Adrenal gland (tissue), 12 donors: ENCODE measurements around the gene MDM4. TPM values are rescaled to one million over a fixed set of nuclear protein-coding genes. Genes with fewer than 3 reads are reported as not detected.
"Not testable (repeated sequence)": the region's sequence is repeated elsewhere in the genome, so short reads cannot be mapped to it uniquely, and the experiment has no call there.

Experiments
- DNase-seq, 7 donors: peaks; one replicate each; pipeline ENCODE4 v3.0.0-alpha.2; 2019 to 2020
- H3K27ac ChIP-seq, 5 donors: fragments of 200-600 bp; sonication (generic) in 4 of 5; 1 replicate in 3 of 5; 2 replicates in 2 of 5; pipeline versions ENCODE4 v1.5.1 to v1.8.0; 2016 to 2020; ENCODE audit warnings: mild to moderate bottlenecking in 1 of 5
- H3K27me3 ChIP-seq: fragments of 200-600 bp; 2 replicates; pipeline ENCODE4 v1.8.0; 2021
- H3K36me3 ChIP-seq, 2 donors: fragments of 200-600 bp; replicated peaks in 1 of 2; 1 replicate in 1 of 2; 2 replicates in 1 of 2; pipeline versions ENCODE4 v1.5.1 to v1.8.0; 2018 to 2022
- H3K4me1 ChIP-seq, 2 donors: fragments of 200-600 bp; replicated peaks in 1 of 2; 1 replicate in 1 of 2; 2 replicates in 1 of 2; pipeline versions ENCODE4 v1.5.1 to v1.8.0; 2018 to 2021
- H3K4me3 ChIP-seq, 4 donors: fragments of 200-600 bp; sonication (generic) in 3 of 4; one replicate each; pipeline ENCODE4 v1.5.1; 2016 to 2018
- H3K9me3 ChIP-seq, 3 donors: fragments of 200-600 bp; sonication (generic) in 1 of 3; replicated peaks in 1 of 3; 1 replicate in 2 of 3; 2 replicates in 1 of 3; pipeline versions ENCODE4 v1.5.1 to v1.8.0; 2016 to 2021
- POLR2A ChIP-seq, 2 donors: fragments of 450-650 bp; IDR thresholded peaks; one replicate each; pipeline ENCODE4 v1.6.1; 2017; ENCODE audit warnings: antibody characterized with exemption in 2 of 2, mild to moderate bottlenecking in 2 of 2, moderate library complexity in 1 of 2
- WGBS, 4 donors: extraction: QIAGEN DNeasy Blood & Tissue Kit in 2 of 4; methylation state at CpG; one replicate each; pipeline versions ENCODE4 v1.1.5 to v1.1.7; 2013 to 2017; 5-methylcytosine and 5-hydroxymethylcytosine counted together
- intact Hi-C, 2 donors: fragments of 100-400 bp; cut with DNase I; formaldehyde crosslinking; loops; one replicate each; pipeline versions ENCODE4 v1.14.1 to v1.15.0; 2022 to 2023
- polyA plus RNA-seq, 3 donors: library from polyadenylated mRNA; stranded (reverse); fragments of 200-250 nt in 2 of 3; fragments of 350-450 nt in 1 of 3; fragmentation: Illumina TruSeq in 1 of 3; extraction: RNeasy Lipid Tissue Mini Kit (QIAGEN cat#74804) in 1 of 3; gene quantifications; one replicate each; pipeline ENCODE4 v1.2.3, GENCODE V29; 2013 to 2014
- total RNA-seq, 9 donors: library from RNA; depleted of rRNA in 4 of 9; stranded (reverse); fragments of >200 nt in 4 of 9; fragments of 120-200 nt in 1 of 9; fragmentation: NEBNext Ultra II Directional in 1 of 9; extraction: Animal tissue kit (Norgen Biotek cat#: 25700) in 1 of 9; gene quantifications; one replicate each; pipeline versions ENCODE4 v1.1.0 to v1.2.4, GENCODE V29; 2013 to 2023
- TF ChIP-seq, protein P1 (sequence below), 6 experiments: fragments of 450-650 bp in 4 of 6; fragments of 200-600 bp in 2 of 6; sonication (generic) in 1 of 6; IDR thresholded peaks; 1 replicate in 5 of 6; 2 replicates in 1 of 6; pipeline versions ENCODE4 v1.5.1 to v1.8.0; 2016 to 2021; ENCODE audit warnings: antibody characterized with exemption in 6 of 6, mild to moderate bottlenecking in 2 of 6, moderate library complexity in 1 of 6
- donor health status: healthy with polysubstance abuse.
- donor health status: Bipolar disorder and iron deficiency.
- donor health status: DM: yes; HTN: yes; CAD: no.
- donor health status: DM: no; HTN: no; CAD: no.
- donor health status: DM: no; HTN: no; CAD: no.
- donor health status: DM: yes; HTN: yes; CAD: no.

Gene MDM4
- total and polyA plus RNA-seq, 12 donors = 11.3 to 77.4 (median 42.8) TPM

- Histone ChIP-seq H3K27me3 (no peaks in the 10 kb centered on the region), H3K4me1 (peaks cover 0 to 5% of the 10 kb centered on the region in 2 donors), H3K27ac (no peak overlapping the region), H3K36me3 (no peaks in the 10 kb centered on the region), H3K9me3 (no peaks in the 10 kb centered on the region), H3K4me3 (no peak overlapping the region)
- DNase-seq = no peak
- intact Hi-C loops = no loop called here
- TF ChIP-seq, protein P1, sequence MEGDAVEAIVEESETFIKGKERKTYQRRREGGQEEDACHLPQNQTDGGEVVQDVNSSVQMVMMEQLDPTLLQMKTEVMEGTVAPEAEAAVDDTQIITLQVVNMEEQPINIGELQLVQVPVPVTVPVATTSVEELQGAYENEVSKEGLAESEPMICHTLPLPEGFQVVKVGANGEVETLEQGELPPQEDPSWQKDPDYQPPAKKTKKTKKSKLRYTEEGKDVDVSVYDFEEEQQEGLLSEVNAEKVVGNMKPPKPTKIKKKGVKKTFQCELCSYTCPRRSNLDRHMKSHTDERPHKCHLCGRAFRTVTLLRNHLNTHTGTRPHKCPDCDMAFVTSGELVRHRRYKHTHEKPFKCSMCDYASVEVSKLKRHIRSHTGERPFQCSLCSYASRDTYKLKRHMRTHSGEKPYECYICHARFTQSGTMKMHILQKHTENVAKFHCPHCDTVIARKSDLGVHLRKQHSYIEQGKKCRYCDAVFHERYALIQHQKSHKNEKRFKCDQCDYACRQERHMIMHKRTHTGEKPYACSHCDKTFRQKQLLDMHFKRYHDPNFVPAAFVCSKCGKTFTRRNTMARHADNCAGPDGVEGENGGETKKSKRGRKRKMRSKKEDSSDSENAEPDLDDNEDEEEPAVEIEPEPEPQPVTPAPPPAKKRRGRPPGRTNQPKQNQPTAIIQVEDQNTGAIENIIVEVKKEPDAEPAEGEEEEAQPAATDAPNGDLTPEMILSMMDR (IDR thresholded peaks at IDR 0.05) = no peak
- no peak for TF ChIP-seq POLR2A (IDR thresholded peaks at IDR 0.05)
Measured at GRCh38 chr1:204511366-204511765, 4.8 kb upstream of the MDM4 start.

GRCh38 chr1:204513117-204513716 lies 3.0 kb upstream of the MDM4 start:
- Histone ChIP-seq H3K27me3 (no peaks in the 10 kb centered on the region), H3K4me1 (peaks cover 8 to 21% of the 10 kb centered on the region in 2 donors), H3K27ac (peak overlapping the region in 2 of 5 donors; percentile 11 to 48), H3K36me3 (no peaks in the 10 kb centered on the region), H3K9me3 (no peaks in the 10 kb centered on the region), H3K4me3 (no peak overlapping the region)
- peak in 2 of 7 donors; percentile 25 to 26 for DNase-seq
- TF ChIP-seq POLR2A (IDR thresholded peaks at IDR 0.05) = no peak
- TF ChIP-seq, protein P1 (IDR thresholded peaks at IDR 0.05) = no peak
- 67 to 71% (median 69%) methylated on average over 15 of the region's 15 CpGs for WGBS, 4 donors
- intact Hi-C loops = no loop called here

- intact Hi-C loops = no loop called here
- WGBS, 4 donors = 46 to 64% (median 61%) methylated on average over 2 of the region's 2 CpGs
Measured at GRCh38 chr1:204514828-204515227, 1.4 kb upstream of the MDM4 start.

DNA sequence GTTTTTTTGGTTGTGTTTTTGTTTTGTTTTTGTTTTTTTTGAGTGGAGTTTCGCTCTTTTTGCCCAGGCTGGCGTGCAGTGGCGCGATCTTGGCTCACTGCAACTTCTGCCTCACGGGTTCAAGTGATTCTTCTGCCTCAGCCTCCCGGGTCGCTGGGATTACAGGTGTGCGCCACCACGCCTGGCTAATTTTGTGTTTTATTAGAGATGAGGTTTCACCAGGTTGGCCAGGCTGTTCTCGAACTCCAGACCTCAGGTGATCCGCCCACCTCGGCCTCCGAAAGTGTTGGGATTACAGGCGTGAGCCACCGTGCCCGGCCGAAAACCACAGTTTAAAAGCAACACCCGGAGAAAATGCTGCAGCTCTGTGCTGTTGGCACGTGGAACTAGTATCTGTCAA lies 1.2 kb downstream of the MDM4 start:
- H3K27ac ChIP-seq, H3K9me3 ChIP-seq, intact Hi-C loops, H3K27me3 ChIP-seq, DNase-seq, H3K36me3 ChIP-seq: not testable (repeated sequence)
- peaks cover 8 to 44% of the 10 kb centered on the region in 2 donors for H3K4me1 ChIP-seq
- H3K4me3 ChIP-seq = peak overlapping the region in 1 of 4 donors; percentile 86
- WGBS, 4 donors = 90 to 91% (median 90%) methylated on average over 19 of the region's 19 CpGs

More at GRCh38 chr1:204514828-204515227, 1.4 kb upstream of the MDM4 start:
- Histone ChIP-seq H3K9me3 (no peaks in the 10 kb centered on the region), H3K27ac (no peak overlapping the region), H3K4me3 (no peak overlapping the region), H3K27me3 (no peaks in the 10 kb centered on the region), H3K4me1 (peaks cover 8 to 28% of the 10 kb centered on the region in 2 donors), H3K36me3 (peaks cover 0 to 4% of the 10 kb centered on the region in 2 donors)
- TF ChIP-seq, protein P1 (IDR thresholded peaks at IDR 0.05) = no peak
- TF ChIP-seq POLR2A (IDR thresholded peaks at IDR 0.05) = no peak
- DNase-seq = no peak
